DMS153 (cell line): ENCODE data around the gene ETV3L.
"Not testable (repeated sequence)": the region's sequence is repeated elsewhere in the genome, so short reads cannot be mapped to it uniquely, and the experiment has no call there.

ENCODE experiments used
- DNase-seq: peaks from one replicate; lab custom pipeline; 2025; lab: John Stamatoyannopoulos, UW

Gene ETV3L

GRCh38 chr1:157077394-157077793 lies 22.2 kb downstream of the ETV3L start:
- no peak for DNase-seq

GRCh38 chr1:157073944-157074685 lies 25.5 kb downstream of the ETV3L start:
- DNase-seq, result peak; percentile 54

- DNase-seq, result no peak
These were observed 30.0 kb downstream of the ETV3L start for GRCh38 chr1:157069601-157070000.

- DNase-seq, result not testable (repeated sequence)
These were observed 40.4 kb downstream of the ETV3L start for GRCh38 chr1:157059241-157059640.

- no peak for DNase-seq
These were observed 43.3 kb downstream of the ETV3L start for GRCh38 chr1:157056269-157056668.

- not testable (repeated sequence) for DNase-seq
These were observed 43.9 kb downstream of the ETV3L start for GRCh38 chr1:157055729-157056128.

GRCh38 chr1:157050836-157051235 lies 48.8 kb downstream of the ETV3L start:
- DNase-seq, result no peak

- DNase-seq, result no peak
These were observed 52.6 kb downstream of the ETV3L start for GRCh38 chr1:157047062-157047410.

GRCh38 chr1:157045250-157046218 lies 54.1 kb downstream of the ETV3L start, which contains the start of gene ARHGEF11:
Gene ARHGEF11, minus strand, starts transcription at chr1:157045742. Its CDS starts 1,412 bp downstream, at chr1:157044330.
- DNase-seq, result peak; percentile 86

- no peak for DNase-seq
These were observed 55.3 kb downstream of the ETV3L start for GRCh38 chr1:157044326-157044725.

- no peak for DNase-seq
These were observed 55.9 kb downstream of the ETV3L start for GRCh38 chr1:157043685-157044084.

GRCh38 chr1:157042846-157043245 lies 56.8 kb downstream of the ETV3L start:
- DNase-seq, result no peak
